HCT116 (cell line): ENCODE measurements around the gene LMCD1. TPM values are rescaled to one million over a fixed set of nuclear protein-coding genes. Genes with fewer than 3 reads are reported as not detected.

Experiments used
- ATAC-seq: fragments of 200-7000 bp; cut with Tn5 transposase; 2 replicates; pipeline ENCODE4 v1.9.1; 2020; ENCODE audit warnings: mild to moderate bottlenecking, moderate library complexity
- BruUV-seq: library from RNA; stranded (reverse); fragments of 400-500 nt; replicated peaks from 2 replicates; lab custom pipeline; 2021; lab: Mats Ljungman, UMichigan
- CTCF ChIA-PET: fragments of 300-600 bp; sonication (Branson Sonifier 250); formaldehyde crosslinking; loops from one replicate; lab custom pipeline; 2021; ENCODE audit warnings: antibody characterized with exemption; lab: Charles Lee
- POLR2A ChIA-PET: fragments of 300-600, 350-600 bp; sonication (Branson Sonifier 250); formaldehyde crosslinking; loops from one replicate; lab custom pipeline; 2021; ENCODE audit warnings: antibody characterized with exemption; lab: Charles Lee
- RAD21 ChIA-PET, 2 experiments: fragments of 300-600 bp; sonication (Branson Sonifier 250); formaldehyde crosslinking; loops; one replicate each; lab custom pipeline; 2023; ENCODE audit warnings: low total read pairs in 2 of 2; ENCODE audit not compliant: uncharacterized antibody in 2 of 2, unreplicated experiment in 2 of 2, low non-redundant PET in 1 of 2; lab: Charles Lee
- DNase-seq: peaks from one replicate; pipeline ENCODE4 v3.0.0-alpha.2; 2010; ENCODE audit warnings: low read depth, low spot score
- H2AFZ ChIP-seq: fragments of 200-600 bp; shearing (Covaris generic), sonication (generic); 2 replicates; pipeline ENCODE4 v1.6.1; 2017; ENCODE audit warnings: low read depth, mixed run types, mixed read lengths, antibody characterized with exemption, low read length; ENCODE audit not compliant: poor library complexity, severe bottlenecking
- H3K27ac ChIP-seq: 2 replicates; pipeline ENCODE4 v1.5.1; 2012; ENCODE audit warnings: low read depth, low read length
- H3K27me3 ChIP-seq: fragments of 200-600 bp; sonication (generic); 2 replicates; pipeline ENCODE4 v1.6.1; 2016; ENCODE audit warnings: mixed run types, low read length, mixed read lengths; ENCODE audit not compliant: insufficient read depth
- H3K36me3 ChIP-seq, 2 experiments: fragments of 200-500 bp in 1 of 2; fragments of 200-600 bp in 1 of 2; sonication (Bioruptor generic) in 1 of 2; sonication (generic) in 1 of 2; 2 replicates each; pipeline versions ENCODE4 v1.5.1 to v1.6.1; 2014 to 2016; ENCODE audit warnings: low read length in 2 of 2, inconsistent platforms in 1 of 2, mixed read lengths in 1 of 2, mixed run types in 1 of 2; ENCODE audit not compliant: insufficient read depth in 2 of 2, control insufficient read depth in 1 of 2
- H3K4me1 ChIP-seq, 2 experiments: fragments of 200-600 bp in 1 of 2; sonication (generic) in 1 of 2; 2 replicates each; pipeline versions ENCODE4 v1.5.1 to v1.6.1; 2012 to 2017; ENCODE audit warnings: low read length in 2 of 2, inconsistent platforms in 1 of 2, mild to moderate bottlenecking in 1 of 2, mixed read lengths in 1 of 2, mixed run types in 1 of 2, moderate library complexity in 1 of 2; ENCODE audit not compliant: insufficient read depth in 2 of 2, control insufficient read depth in 1 of 2
- H3K4me2 ChIP-seq: fragments of 200-600 bp; sonication (generic); 2 replicates; pipeline ENCODE4 v1.6.1; 2017; ENCODE audit warnings: mixed run types, low read length, mixed read lengths
- H3K4me3 ChIP-seq, 2 experiments: fragments of 200-600 bp in 1 of 2; sonication (generic) in 1 of 2; replicated peaks in 1 of 2; 2 replicates each; pipeline ENCODE4 v1.5.1; 2011 to 2016; ENCODE audit warnings: low read length in 2 of 2, control low read depth in 1 of 2, low read depth in 1 of 2, mild to moderate bottlenecking in 1 of 2, mixed read lengths in 1 of 2, mixed run types in 1 of 2
- H3K79me2 ChIP-seq: fragments of 200-600 bp; sonication (generic); 2 replicates; pipeline ENCODE4 v1.6.1; 2017; ENCODE audit warnings: mild to moderate bottlenecking, mixed run types, low read length, moderate library complexity, mixed read lengths; ENCODE audit not compliant: insufficient read depth
- H3K9ac ChIP-seq: fragments of 200-600 bp; sonication (generic); 2 replicates; pipeline ENCODE4 v1.6.1; 2016; ENCODE audit warnings: low read length, mixed read lengths
- H3K9me2 ChIP-seq: fragments of 200-600 bp; sonication (generic), shearing (Covaris generic); 2 replicates; pipeline ENCODE4 v1.6.1; 2017; ENCODE audit warnings: mixed run types, mild to moderate bottlenecking, moderate library complexity; ENCODE audit not compliant: insufficient read depth
- H3K9me3 ChIP-seq, 2 experiments: fragments of 200-500 bp in 1 of 2; fragments of 200-600 bp in 1 of 2; sonication (Bioruptor generic) in 1 of 2; sonication (generic) in 1 of 2; 2 replicates each; pipeline ENCODE4 v1.6.1; 2014 to 2017; ENCODE audit warnings: low read length in 2 of 2, mixed read lengths in 2 of 2, inconsistent platforms in 1 of 2, low read depth in 1 of 2, mild to moderate bottlenecking in 1 of 2, mixed run types in 1 of 2, moderate library complexity in 1 of 2; ENCODE audit not compliant: control insufficient read depth in 1 of 2, insufficient read depth in 1 of 2
- H4K20me1 ChIP-seq: fragments of 200-600 bp; sonication (generic), shearing (Covaris generic); 2 replicates; pipeline ENCODE4 v1.6.1; 2017; ENCODE audit warnings: mixed run types, mild to moderate bottlenecking, moderate library complexity; ENCODE audit not compliant: insufficient read depth
- RAD21 ChIP-seq: IDR thresholded peaks from 2 replicates; pipeline ENCODE4 v1.6.1; 2012; ENCODE audit warnings: low read depth, mild to moderate bottlenecking
- SIN3A ChIP-seq: IDR thresholded peaks from 2 replicates; pipeline ENCODE4 v1.6.1; 2012; ENCODE audit warnings: low read depth
- intact Hi-C: fragments of 100-400 bp; cut with micrococcal nuclease; formaldehyde crosslinking; loops from 2 replicates; pipeline ENCODE4 v1.10.0; 2022
- total RNA-seq: library from RNA; stranded (reverse); gene quantifications from one replicate; pipeline ENCODE4 v1.2.1, GENCODE V29; 2021; ENCODE audit not compliant: unreplicated experiment
- TF ChIP-seq, protein P1 (sequence below), 3 experiments: fragments of 200-600 bp in 1 of 3; sonication (generic) in 1 of 3; IDR thresholded peaks in 2 of 3; conservative IDR thresholded peaks in 1 of 3; 2 replicates each; pipeline ENCODE4 v1.5.1; 2012 to 2017; ENCODE audit warnings: low read depth in 2 of 3, low read length in 2 of 3, antibody characterized with exemption in 1 of 3, borderline replicate concordance in 1 of 3, control low read depth in 1 of 3, mild to moderate bottlenecking in 1 of 3, mixed read lengths in 1 of 3, mixed run types in 1 of 3, moderate library complexity in 1 of 3; ENCODE audit not compliant: insufficient read depth in 1 of 3

The LMCD1 gene
- total RNA-seq, 1 experiment from 2014 or later = 4.6 TPM

DNA sequence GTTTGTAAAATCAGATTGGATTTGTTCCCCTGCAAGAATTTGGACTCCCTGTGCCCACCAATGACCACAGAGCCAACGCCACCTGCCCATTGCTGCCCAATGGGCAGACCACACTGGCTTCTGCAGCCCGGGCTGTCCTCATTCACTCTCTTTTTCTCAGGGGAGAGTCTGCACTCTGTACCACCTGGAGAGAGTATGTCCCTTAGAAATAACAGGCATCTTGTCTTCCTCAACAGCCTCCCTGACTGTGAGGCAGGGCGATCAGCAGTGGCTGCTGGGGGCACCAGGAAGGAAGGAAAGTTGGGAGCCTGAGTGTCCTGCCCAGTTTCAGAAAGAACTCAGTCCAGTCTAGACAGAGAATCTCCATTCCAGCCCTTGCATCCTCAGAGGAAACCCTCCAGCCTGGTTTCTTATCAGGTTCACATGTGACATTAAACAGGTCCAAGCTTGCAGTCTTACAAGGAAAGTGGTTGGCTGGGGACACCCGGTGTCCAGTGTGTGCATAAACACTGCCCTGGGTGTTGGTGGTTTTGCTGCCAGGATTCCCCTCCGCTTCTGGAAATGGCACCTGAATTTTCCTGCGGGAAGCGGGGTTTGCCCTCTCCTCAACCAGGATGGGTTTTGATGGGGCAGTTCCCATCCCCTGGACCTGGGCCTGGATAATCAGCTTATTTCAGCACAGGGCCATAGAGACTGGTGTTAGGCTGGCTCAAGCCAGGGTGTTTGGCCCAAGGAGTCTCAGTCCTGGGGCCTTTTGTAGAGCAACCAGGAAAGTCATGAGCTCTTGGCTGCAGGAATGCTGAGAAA lies 105.8 kb downstream of the LMCD1 start:
- no TSS peak for BruUV-seq
- Histone ChIP-seq H3K9ac (no peak overlapping the region), H3K4me1 (no peaks in the 10 kb centered on the region), H2AFZ (no peak overlapping the region), H3K79me2 (no peaks in the 10 kb centered on the region), H4K20me1 (no peaks in the 10 kb centered on the region), H3K4me2 (no peak overlapping the region), H3K9me3 (no peaks in the 10 kb centered on the region), H3K36me3 (no peaks in the 10 kb centered on the region), H3K27ac (no peak overlapping the region), H3K4me3 (no peak overlapping the region), H3K27me3 (no peaks in the 10 kb centered on the region; the same call in 1 of the 2 replicates), H3K9me2 (no peaks in the 10 kb centered on the region)
- RAD21 ChIA-PET = no interaction called here
- POLR2A ChIA-PET = no interaction called here
- TF ChIP-seq SIN3A (no peak), RAD21 (peak; percentile 77)
- TF ChIP-seq, protein P1, sequence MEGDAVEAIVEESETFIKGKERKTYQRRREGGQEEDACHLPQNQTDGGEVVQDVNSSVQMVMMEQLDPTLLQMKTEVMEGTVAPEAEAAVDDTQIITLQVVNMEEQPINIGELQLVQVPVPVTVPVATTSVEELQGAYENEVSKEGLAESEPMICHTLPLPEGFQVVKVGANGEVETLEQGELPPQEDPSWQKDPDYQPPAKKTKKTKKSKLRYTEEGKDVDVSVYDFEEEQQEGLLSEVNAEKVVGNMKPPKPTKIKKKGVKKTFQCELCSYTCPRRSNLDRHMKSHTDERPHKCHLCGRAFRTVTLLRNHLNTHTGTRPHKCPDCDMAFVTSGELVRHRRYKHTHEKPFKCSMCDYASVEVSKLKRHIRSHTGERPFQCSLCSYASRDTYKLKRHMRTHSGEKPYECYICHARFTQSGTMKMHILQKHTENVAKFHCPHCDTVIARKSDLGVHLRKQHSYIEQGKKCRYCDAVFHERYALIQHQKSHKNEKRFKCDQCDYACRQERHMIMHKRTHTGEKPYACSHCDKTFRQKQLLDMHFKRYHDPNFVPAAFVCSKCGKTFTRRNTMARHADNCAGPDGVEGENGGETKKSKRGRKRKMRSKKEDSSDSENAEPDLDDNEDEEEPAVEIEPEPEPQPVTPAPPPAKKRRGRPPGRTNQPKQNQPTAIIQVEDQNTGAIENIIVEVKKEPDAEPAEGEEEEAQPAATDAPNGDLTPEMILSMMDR (IDR thresholded peaks at IDR 0.05 in 2 of 3, conservative IDR thresholded peaks at IDR 0.05 in 1 of 3; ENCODE audit: borderline replicate concordance in 1 of 3, insufficient read depth in 1 of 3, low read depth in 2 of 3, low read length in 2 of 3) = peak; percentile 40 to 56 (median 52); a peak in 4 of 6 replicates
- CTCF ChIA-PET = interaction anchor here (0.6 to 1.9 kb wide), 4 partner anchors 14 to 283 kb away, joined by 3 to 7 read pairs (median 4); no protein-coding TSS in a partner anchor
- peak; percentile 15 for DNase-seq
- ATAC-seq = peak; percentile 77
- intact Hi-C loops = loop anchor here (1.0 to 5.0 kb wide), 2 partner anchors 165 to 280 kb away; no protein-coding TSS in a partner anchor
